Measurements from ENCODE around the gene PANX2. TPM values are rescaled to one million over a fixed set of nuclear protein-coding genes. Genes with fewer than 3 reads are reported as not detected.
"Not testable (repeated sequence)": the region's sequence is repeated elsewhere in the genome, so short reads cannot be mapped to it uniquely, and the experiment has no call there.

The PANX2 gene
- total RNA-seq, 1 experiment from 2014 or later = 1.4 TPM

DNA sequence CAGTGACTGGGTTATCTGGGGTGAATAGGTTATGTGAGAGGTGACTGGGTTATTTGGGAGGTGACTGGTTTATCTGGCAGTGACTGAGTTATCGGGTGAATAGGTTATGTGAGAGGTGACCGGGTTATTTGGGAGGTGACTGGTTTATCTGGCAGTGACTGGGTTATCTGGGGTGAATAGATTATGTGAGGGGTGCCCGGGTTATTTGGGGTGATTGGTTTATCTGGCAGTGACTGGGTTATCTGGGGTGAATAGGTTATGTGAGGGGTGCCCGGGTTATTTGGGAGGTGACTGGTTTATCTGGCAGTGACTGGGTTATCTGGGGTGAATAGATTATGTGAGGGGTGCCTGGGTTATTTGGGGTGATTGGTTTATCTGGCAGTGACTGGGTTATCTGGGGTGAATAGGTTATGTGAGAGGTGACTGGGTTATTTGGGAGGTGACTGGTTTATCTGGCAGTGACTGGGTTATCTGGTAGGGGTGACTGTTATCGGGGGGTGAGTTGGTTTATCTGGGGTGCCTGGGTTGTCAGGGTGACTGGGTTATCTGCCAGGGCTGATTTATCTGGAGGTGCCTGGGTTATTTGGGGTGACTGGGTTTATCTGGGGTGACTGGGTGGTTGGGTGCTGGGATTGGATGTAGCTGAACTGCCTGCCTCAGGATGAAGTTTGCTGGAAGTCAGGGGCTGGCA lies 1.9 kb upstream of the PANX2 start:
- DNase-seq (ENCODE audit: low spot score); in situ Hi-C loops (cut with HindIII; ENCODE audit: low sequenced_read_pairs): not testable (repeated sequence)

GRCh38 chr22:50169181-50169759 lies 1.3 kb upstream of the PANX2 start:
- in situ Hi-C loops (cut with HindIII; ENCODE audit: low sequenced_read_pairs) = no loop called here
- DNase-seq (ENCODE audit: low spot score) = no peak

DNA sequence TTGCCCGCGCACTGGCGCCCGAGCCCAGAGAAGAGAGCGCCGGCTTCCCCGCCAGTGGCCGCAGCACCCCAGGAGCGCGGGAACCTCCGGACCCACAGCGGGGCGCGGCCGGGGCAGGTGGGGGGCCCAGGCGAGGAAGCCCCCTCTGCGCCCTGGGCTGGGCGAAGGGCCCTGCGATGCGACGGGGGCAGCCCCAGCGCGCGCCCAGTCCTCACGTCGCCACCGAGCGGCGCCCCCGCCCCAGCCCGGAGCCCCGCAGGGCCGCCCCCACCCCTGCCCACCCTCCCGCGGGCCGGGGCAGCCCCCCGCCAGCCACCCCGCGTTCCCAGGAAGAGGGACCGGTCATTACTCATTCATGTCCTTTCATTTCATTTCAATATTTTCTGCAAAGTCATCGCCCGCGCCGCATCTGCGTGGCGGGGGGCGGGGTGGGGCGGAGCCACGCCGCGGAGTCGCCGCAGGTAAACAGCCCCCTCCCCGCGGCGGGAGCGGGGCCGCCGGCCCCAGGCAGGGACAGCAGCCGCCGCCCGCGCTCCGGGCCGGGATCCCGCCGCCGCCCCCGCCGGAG lies 673 bp upstream of the PANX2 start:
- in situ Hi-C loops (cut with HindIII; ENCODE audit: low sequenced_read_pairs) = no loop called here
- no peak for DNase-seq (ENCODE audit: low spot score)

GRCh38 chr22:50171319-50171964 lies 911 bp downstream of the PANX2 start:
- in situ Hi-C loops (cut with HindIII; ENCODE audit: low sequenced_read_pairs) = no loop called here
- DNase-seq (ENCODE audit: low spot score) = peak; percentile 58

DNA sequence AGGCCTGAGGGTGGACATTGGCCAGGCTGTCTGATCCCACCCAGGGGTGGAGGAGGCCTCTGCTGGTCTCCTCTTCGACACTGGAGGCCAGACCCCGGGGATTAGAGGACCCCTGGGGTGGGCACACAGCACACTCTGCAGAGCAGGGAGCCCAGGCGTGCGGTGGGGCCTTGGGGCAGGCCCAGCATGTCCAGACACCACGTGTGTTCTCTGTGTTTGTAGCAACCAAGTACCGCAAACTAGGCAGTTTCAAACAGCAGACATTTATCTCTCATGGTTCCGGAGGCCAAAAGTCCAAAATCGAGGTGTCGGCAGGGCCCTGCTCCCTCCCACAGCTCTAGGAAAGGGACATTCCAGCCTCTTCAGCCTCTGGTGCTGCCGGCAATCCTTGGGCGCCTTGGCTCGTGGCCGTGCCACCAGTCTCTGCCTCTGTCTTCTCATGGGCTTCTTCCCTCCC lies 1.5 kb downstream of the PANX2 start:
- no peak for DNase-seq (ENCODE audit: low spot score)
- in situ Hi-C loops (cut with HindIII; ENCODE audit: low sequenced_read_pairs) = no loop called here

DNA sequence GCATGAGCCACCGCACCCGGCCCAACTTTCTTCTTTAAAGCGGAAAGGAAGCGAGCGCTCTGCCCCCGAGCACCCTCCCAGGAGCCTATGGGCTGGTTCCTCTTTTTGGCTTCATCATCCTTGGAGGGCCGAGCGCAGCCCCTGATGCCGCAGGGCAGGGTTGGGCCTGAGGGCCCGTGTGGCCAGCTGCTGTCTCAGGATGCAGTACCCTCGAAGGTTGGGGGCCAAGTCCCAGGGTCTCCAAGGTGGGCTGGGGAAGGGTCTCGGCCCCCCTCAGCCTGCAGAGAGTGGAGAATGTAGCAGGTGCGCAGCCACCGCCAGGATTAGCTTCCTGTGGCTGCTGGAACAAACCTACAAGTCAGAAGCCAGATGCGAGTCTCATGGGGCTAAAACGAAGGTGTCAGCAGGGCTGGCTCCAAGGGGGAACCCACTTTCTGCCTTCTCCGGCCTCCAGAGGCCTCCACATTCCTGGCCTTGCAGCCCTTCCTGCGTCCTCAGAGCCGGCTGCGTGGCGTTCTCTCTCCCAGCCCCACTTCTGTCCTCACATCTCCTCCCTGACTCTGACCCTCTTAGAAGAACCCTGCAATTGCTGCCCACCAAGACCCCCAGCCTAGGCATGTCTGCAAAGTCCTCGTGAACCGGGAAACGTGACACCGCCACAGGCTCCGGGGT lies 2.9 kb downstream of the PANX2 start:
- DNase-seq (ENCODE audit: low spot score) = no peak
- in situ Hi-C loops (cut with HindIII; ENCODE audit: low sequenced_read_pairs) = no loop called here

DNA sequence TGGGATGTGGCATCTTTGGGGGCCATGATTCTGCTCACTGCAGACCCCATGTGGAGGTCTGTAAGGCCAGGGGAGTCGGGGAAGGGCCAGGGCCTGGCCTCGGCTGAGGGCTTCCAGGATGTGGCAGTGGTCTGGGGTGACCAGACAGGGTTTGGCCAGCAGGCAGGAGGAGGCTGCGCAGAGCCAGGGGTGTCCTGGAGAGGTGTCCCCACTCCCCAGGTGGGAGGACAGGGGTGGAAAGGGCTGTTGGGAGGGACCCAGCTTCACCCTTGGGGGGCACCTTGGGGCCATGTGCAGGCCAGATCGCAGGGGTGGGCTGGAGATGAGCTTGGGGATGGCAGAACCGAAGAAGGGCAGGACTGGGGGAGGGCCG lies 3.4 kb downstream of the PANX2 start:
- DNase-seq (ENCODE audit: low spot score) = no peak
- in situ Hi-C loops (cut with HindIII; ENCODE audit: low sequenced_read_pairs) = no loop called here

DNA sequence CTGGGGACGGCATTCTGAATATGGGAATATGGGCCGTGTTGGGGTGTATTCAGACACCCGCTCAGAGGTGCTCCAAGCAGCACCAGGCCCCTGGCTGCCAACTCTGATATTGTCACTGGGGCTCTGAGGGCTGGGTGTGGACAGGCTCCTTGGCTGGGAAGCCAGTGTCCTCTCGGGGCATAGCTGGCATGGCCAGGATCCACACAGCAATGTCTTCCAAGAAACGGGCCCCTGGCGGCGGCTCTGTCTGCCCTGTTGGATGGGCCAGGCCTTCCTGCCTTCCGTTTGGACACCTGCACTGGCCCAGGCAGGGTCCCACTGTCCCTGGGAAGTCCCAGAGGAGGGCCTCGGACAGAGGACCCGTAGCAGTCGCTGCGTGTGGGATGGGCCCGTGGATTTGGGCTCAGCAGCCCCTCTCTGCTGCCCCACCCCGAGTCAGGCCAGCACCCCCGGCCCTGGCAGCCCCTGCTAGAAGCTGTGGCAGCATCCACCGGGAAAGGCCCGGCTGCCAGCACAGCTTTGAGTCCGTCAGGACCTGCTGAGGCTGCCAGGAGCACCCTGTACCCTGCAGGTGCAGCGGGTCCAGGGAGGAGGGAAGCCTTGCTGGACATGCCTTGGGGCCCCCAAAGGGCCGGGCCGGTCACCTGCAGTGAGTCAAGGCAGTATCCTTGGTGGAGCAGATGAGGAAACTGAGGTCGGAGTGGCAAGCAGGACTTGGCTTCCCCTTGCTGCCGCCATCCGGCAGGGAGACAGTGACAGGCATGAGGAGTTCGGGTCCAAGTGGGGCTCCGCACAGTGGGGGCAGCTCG lies 4.1 kb downstream of the PANX2 start:
- DNase-seq (ENCODE audit: low spot score) = peak; percentile 91
- in situ Hi-C loops (cut with HindIII; ENCODE audit: low sequenced_read_pairs) = no loop called here

DNA sequence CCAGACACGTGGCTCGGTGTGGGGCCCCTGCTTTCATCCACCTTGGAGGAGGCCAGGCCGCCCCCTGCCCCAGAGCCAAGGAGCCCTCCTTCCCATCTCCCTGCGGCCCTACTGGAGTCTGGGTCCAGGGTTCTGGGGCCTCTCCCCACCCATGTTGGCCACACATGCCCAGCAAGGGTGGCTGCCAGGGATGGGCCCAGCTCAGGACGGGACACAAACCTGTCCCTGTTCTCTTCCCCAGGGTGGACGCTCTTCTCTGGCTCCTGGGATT lies 4.6 kb downstream of the PANX2 start:
- in situ Hi-C loops (cut with HindIII; ENCODE audit: low sequenced_read_pairs) = no loop called here
- no peak for DNase-seq (ENCODE audit: low spot score)

GRCh38 chr22:50175921-50176849 lies 5.7 kb downstream of the PANX2 start:
- no peak for DNase-seq (ENCODE audit: low spot score)
- in situ Hi-C loops (cut with HindIII; ENCODE audit: low sequenced_read_pairs) = no loop called here

DNA sequence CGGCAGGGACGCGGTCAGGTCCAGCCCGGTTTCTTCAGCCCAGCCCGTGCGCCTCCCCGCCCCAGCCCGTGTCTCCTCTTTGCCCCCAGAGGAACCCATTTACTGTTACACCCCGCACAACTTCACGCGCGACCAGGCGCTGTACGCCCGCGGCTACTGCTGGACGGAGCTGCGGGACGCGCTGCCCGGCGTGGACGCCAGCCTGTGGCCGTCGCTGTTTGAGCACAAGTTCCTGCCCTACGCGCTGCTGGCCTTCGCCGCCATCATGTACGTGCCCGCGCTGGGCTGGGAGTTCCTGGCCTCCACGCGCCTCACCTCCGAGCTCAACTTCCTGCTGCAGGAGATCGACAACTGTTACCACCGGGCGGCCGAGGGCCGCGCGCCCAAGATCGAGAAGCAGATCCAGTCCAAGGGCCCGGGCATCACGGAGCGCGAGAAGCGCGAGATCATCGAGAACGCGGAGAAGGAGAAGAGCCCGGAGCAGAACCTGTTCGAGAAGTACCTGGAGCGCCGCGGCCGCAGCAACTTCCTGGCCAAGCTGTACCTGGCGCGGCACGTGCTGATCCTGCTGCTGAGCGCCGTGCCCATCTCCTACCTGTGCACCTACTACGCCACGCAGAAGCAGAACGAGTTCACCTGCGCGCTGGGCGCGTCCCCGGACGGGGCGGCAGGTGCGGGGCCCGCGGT lies 6.5 kb downstream of the PANX2 start:
- no peak for DNase-seq (ENCODE audit: low spot score)
- in situ Hi-C loops (cut with HindIII; ENCODE audit: low sequenced_read_pairs) = no loop called here

- DNase-seq (ENCODE audit: low spot score) = no peak
- in situ Hi-C loops (cut with HindIII; ENCODE audit: low sequenced_read_pairs) = no loop called here
These were observed 7.3 kb downstream of the PANX2 start for GRCh38 chr22:50177537-50178470.

- no peak for DNase-seq (ENCODE audit: low spot score)
- in situ Hi-C loops (cut with HindIII; ENCODE audit: low sequenced_read_pairs) = no loop called here
These were observed 7.9 kb downstream of the PANX2 start for GRCh38 chr22:50178471-50178864.

DNA sequence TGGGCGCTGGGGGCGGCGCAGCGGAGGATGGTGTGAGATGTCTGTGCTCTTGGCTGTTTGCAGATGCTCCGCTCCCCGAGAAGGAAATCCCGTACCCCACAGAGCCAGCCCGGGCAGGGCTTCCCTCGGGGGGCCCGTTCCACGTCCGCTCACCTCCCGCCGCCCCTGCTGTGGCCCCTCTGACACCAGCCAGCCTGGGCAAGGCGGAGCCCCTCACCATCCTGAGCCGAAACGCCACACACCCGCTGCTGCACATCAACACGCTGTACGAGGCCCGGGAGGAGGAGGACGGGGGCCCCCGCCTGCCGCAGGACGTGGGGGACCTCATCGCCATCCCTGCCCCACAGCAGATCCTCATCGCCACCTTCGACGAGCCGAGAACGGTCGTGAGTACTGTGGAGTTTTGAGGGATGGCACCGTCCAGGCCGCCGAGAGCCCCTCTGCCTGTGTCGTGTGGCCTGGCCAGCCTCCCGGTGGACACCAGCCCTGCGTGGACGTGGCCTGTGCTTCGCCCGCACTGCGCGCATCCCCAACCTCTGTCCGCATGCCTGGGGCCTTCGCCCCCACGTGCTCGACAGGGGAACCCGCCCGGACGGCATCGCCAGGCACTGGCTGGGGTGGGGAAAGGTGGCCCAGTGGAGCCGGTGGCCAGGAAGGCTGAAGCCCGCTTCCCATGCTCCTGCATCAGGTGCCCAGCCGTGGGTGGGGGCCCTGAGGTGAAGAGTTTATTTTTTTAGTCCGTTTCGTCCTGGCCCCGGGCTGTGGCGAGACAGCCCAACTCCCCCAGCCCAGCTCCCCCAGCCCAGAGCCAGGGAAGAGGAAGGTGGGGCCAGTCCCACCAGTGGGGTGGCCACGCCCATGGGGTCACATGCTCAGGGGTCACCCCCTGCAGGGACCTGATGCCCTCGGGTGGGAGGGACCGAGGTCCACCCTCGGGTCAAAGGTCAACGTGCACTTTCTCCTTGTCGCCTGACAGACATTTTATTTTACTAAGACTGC lies 8.6 kb downstream of the PANX2 start:
- DNase-seq (ENCODE audit: low spot score) = no peak
- in situ Hi-C loops (cut with HindIII; ENCODE audit: low sequenced_read_pairs) = no loop called here

DNA sequence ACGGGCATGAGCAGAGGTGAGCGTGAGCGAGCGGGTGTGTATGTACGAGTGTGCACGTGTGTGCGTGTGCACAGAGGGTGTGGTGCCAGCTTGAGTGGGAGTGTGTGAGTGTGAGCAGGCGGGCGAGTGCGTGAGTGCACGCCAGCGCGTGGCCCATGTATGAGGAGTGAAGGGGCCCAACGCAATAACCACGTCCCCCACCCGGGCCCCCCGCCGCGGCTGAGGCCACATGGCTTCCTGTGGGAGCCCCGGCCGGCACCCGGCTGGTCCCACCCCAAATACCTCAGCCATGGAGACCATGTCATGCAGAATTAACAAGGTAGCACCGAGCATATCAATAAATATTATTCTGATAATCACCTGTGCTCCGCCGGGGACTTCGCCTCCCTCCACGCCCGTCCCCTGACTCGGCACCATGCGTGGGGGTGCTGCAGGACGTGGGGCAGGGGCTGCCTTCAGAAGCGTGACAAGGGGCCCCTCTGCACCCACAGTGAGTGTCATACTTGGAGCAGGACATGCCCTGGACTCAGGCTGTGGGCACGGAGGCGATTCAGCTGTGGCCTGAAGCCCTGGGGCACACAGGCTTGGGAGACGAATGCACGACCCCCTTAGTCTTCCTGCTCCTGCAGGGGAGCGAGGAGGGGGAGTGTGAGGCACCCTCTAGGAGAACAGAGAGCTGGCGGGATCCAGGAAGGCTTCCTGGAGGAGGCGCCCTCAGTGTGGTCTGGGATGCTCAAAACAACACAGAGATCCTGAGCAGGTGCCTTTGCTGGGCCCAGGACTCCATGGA lies 9.6 kb downstream of the PANX2 start:
- in situ Hi-C loops (cut with HindIII; ENCODE audit: low sequenced_read_pairs) = no loop called here
- DNase-seq (ENCODE audit: low spot score) = no peak

Measured in G401 (cell line).